Tongue (tissue), 1 donor: ENCODE data around the gene SLC17A9. TPM values are rescaled to one million over a fixed set of nuclear protein-coding genes. Genes with fewer than 3 reads are reported as not detected.

Source experiments
- total RNA-seq: library from RNA; depleted of rRNA; stranded (reverse); fragments of >200 nt; gene quantifications from one replicate; pipeline ENCODE4 v1.2.3, GENCODE V29; 2014

Gene SLC17A9
- total RNA-seq, 1 donor from 2014 or later: 2.3 TPM

Other genes starting within 250 kb of the SLC17A9 start
- gene NTSR1, start 243.9 kb upstream of the SLC17A9 start, total RNA-seq: not detected
- gene MRGBP, start 156.2 kb upstream of the SLC17A9 start, total RNA-seq: 11.3 TPM
- gene OGFR, start 147.9 kb upstream of the SLC17A9 start, total RNA-seq: 20.6 TPM
- 28.1 TPM for gene COL9A3, start 135.7 kb upstream of the SLC17A9 start, total RNA-seq
- gene TCFL5, start 90.9 kb upstream of the SLC17A9 start, total RNA-seq: 9.1 TPM
- gene DIDO1, start 26.2 kb upstream of the SLC17A9 start, total RNA-seq: 57.5 TPM
- 31.3 TPM for gene GID8, start 14.6 kb upstream of the SLC17A9 start, total RNA-seq
- not detected for gene BHLHE23, start 54.3 kb downstream of the SLC17A9 start, total RNA-seq